GM04503 (cell line): Measurements from ENCODE around the gene ERGIC2.
"Not testable (repeated sequence)": the region's sequence is repeated elsewhere in the genome, so short reads cannot be mapped to it uniquely, and the experiment has no call there.

Experiments used
- DNase-seq: peaks from one replicate; pipeline ENCODE4 v3.0.0-alpha.2; 2012; ENCODE audit warnings: low read depth

ERGIC2 gene

GRCh38 chr12:29291226-29291625, 89.7 kb downstream of the ERGIC2 start:
- DNase-seq = no peak

DNA sequence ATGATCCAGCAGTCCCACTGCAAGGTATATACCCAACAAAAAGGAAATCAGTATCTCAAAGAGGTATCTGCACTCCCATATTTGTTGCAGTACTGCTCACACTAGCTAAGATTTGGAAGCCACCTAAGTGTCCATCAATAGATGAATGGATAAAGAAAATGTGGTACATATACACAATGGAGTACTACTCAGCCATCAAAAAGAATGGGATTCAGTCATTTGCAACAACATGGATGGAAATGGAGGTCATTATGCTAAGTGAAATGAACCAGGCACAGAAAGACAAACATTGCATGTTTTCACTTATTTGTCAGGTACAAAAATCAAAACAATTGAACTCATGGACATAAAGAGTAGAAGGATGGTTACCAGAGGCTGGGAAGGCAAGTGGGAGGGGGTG, 90.5 kb downstream of the ERGIC2 start:
- DNase-seq = not testable (repeated sequence)

GRCh38 chr12:29288031-29288430, 92.9 kb downstream of the ERGIC2 start:
- no peak for DNase-seq

DNA sequence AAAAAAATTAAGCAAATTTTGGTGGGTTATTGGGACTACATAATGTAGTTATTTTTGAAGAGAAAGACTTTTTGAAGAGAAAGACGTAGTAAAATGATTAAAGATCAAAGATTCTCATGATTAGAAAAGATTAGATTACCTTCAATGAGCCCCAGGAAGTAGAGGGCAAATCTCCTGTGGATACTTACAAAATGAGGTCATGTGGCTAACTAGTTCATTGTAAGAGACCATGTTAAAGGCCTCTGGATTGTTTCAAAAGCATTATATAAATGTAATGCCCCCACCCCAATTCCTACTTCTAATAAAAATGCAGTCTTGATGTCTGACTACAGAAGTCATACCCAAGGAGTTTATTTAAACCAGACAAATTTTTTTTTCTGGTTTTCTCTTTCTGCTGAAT, 93.3 kb downstream of the ERGIC2 start:
- no peak for DNase-seq
